ENCODE measurements around the gene SLC12A8.

GRCh38 chr3:125194849-125195601, 17.5 kb downstream of the SLC12A8 start:
- TF ChIP-seq EZH2 (IDR thresholded peaks at IDR 0.05; ENCODE audit: low read length, missing control alignments) (no peak), CTCF (conservative IDR thresholded peaks at IDR 0.05 in 1 of 2, IDR thresholded peaks at IDR 0.05 in 1 of 2; ENCODE audit: low read depth in 1 of 2, low read length in 2 of 2) (peak in 1 of 2 donors; percentile 14)
